CD14-positive monocyte (primary cell): ENCODE results near the gene SPSB4. TPM values are rescaled to one million over a fixed set of nuclear protein-coding genes. Genes with fewer than 3 reads are reported as not detected.
A peak's percentile ranks its signal among the peaks of the same experiment; 100 is the strongest.

ENCODE experiments used
- DNase-seq, 3 donors: peaks; one replicate each; pipeline ENCODE4 v3.0.0-alpha.2; 2011 to 2022
- H2AFZ ChIP-seq: 2 replicates; pipeline ENCODE4 v1.6.0; 2012; ENCODE audit warnings: mild to moderate bottlenecking, low read depth, low read length, inconsistent platforms; ENCODE audit not compliant: insufficient read depth, poor library complexity, severe bottlenecking
- H3K27ac ChIP-seq, 2 donors: 1 replicate in 1 of 2; 2 replicates in 1 of 2; pipeline ENCODE4 v1.5.1; 2012 to 2013; ENCODE audit warnings: low read length in 2 of 2, control low read depth in 1 of 2, inconsistent platforms in 1 of 2, low read depth in 1 of 2, mild to moderate bottlenecking in 1 of 2
- H3K27me3 ChIP-seq, 2 donors: one replicate each; pipeline versions ENCODE4 v1.6.0 to v1.6.1; 2011 to 2013; ENCODE audit warnings: low read length in 2 of 2; ENCODE audit not compliant: control insufficient read depth in 2 of 2, insufficient read depth in 2 of 2
- H3K36me3 ChIP-seq, 2 donors: replicated peaks in 1 of 2; 1 replicate in 1 of 2; 2 replicates in 1 of 2; pipeline versions ENCODE4 v1.5.1 to v1.6.1; 2012 to 2013; ENCODE audit warnings: low read length in 2 of 2, control low read depth in 1 of 2, inconsistent platforms in 1 of 2, mild to moderate bottlenecking in 1 of 2; ENCODE audit not compliant: insufficient read depth in 2 of 2, control insufficient read depth in 1 of 2
- H3K4me1 ChIP-seq, 2 donors: 1 replicate in 1 of 2; 2 replicates in 1 of 2; pipeline versions ENCODE4 v1.5.1 to v1.6.1; 2012 to 2013; ENCODE audit warnings: low read length in 2 of 2, control low read depth in 1 of 2, inconsistent platforms in 1 of 2, mild to moderate bottlenecking in 1 of 2, moderate library complexity in 1 of 2; ENCODE audit not compliant: insufficient read depth in 2 of 2, control insufficient read depth in 1 of 2
- H3K4me2 ChIP-seq: replicated peaks from 2 replicates; pipeline ENCODE3; 2012; ENCODE audit warnings: low read length, moderate library complexity, mild to moderate bottlenecking; ENCODE audit not compliant: poor library complexity, severe bottlenecking; ENCODE audit errors: extremely low read depth
- H3K4me3 ChIP-seq, 3 experiments: fragments of 200-600 bp in 1 of 3; sonication (generic) in 1 of 3; replicated peaks in 1 of 3; 1 replicate in 2 of 3; 2 replicates in 1 of 3; pipeline ENCODE4 v1.5.1; 2011 to 2013; ENCODE audit warnings: low read length in 3 of 3, mild to moderate bottlenecking in 3 of 3, control low read depth in 2 of 3, low read depth in 2 of 3, inconsistent platforms in 1 of 3, moderate library complexity in 1 of 3
- H3K79me2 ChIP-seq: 2 replicates; pipeline ENCODE4 v1.6.0; 2012; ENCODE audit warnings: mild to moderate bottlenecking, control low read depth, inconsistent platforms, low read length, moderate library complexity; ENCODE audit not compliant: insufficient read depth
- H3K9ac ChIP-seq: 2 replicates; pipeline ENCODE4 v1.6.0; 2017; ENCODE audit warnings: low read length, mild to moderate bottlenecking; ENCODE audit not compliant: insufficient read depth, poor library complexity, severe bottlenecking
- H3K9me3 ChIP-seq, 2 donors: replicated peaks in 1 of 2; 1 replicate in 1 of 2; 2 replicates in 1 of 2; pipeline versions ENCODE4 v1.5.1 to v1.6.1; 2012 to 2013; ENCODE audit warnings: low read length in 2 of 2, control low read depth in 1 of 2; ENCODE audit not compliant: control insufficient read depth in 1 of 2, insufficient read depth in 1 of 2
- H4K20me1 ChIP-seq: 2 replicates; pipeline ENCODE4 v1.6.0; 2012; ENCODE audit warnings: mild to moderate bottlenecking, low read length, control low read depth, moderate library complexity; ENCODE audit not compliant: insufficient read depth
- H3K27ac Mint-ChIP-seq, 7 donors: one replicate each; pipeline ENCODE4 v1.8.0; 2020; ENCODE audit warnings: mild to moderate bottlenecking in 7 of 7, mixed read lengths in 7 of 7, moderate library complexity in 6 of 7, inconsistent platforms in 2 of 7
- H3K27me3 Mint-ChIP-seq, 3 donors: one replicate each; pipeline ENCODE4 v1.8.0; 2021 to 2022; ENCODE audit warnings: low read depth in 3 of 3, mild to moderate bottlenecking in 3 of 3, mixed read lengths in 3 of 3, moderate library complexity in 3 of 3, inconsistent platforms in 1 of 3
- H3K36me3 Mint-ChIP-seq, 2 donors: one replicate each; pipeline ENCODE4 v1.8.0; 2020; ENCODE audit warnings: mixed read lengths in 2 of 2, inconsistent platforms in 1 of 2, mild to moderate bottlenecking in 1 of 2
- H3K4me1 Mint-ChIP-seq: one replicate; pipeline ENCODE4 v1.8.0; 2020; ENCODE audit warnings: mild to moderate bottlenecking, mixed read lengths
- H3K4me3 Mint-ChIP-seq, 2 donors: one replicate each; pipeline ENCODE4 v1.8.0; 2020; ENCODE audit warnings: mild to moderate bottlenecking in 2 of 2, mixed read lengths in 2 of 2, moderate library complexity in 1 of 2
- H3K9me3 Mint-ChIP-seq, 7 donors: one replicate each; pipeline ENCODE4 v1.8.0; 2020 to 2022; ENCODE audit warnings: mixed read lengths in 7 of 7, mild to moderate bottlenecking in 6 of 7, moderate library complexity in 6 of 7, inconsistent platforms in 2 of 7
- WGBS: methylation state at CpG from one replicate; pipeline ENCODE4 v1.1.5; 2013; ENCODE audit warnings: missing lambda C conversion rate; ENCODE audit not compliant: insufficient coverage; 5-methylcytosine and 5-hydroxymethylcytosine counted together
- intact Hi-C, 2 donors: fragments of 100-400 bp; cut with micrococcal nuclease; formaldehyde crosslinking; loops; one replicate each; pipeline versions ENCODE4 v1.15.0 to v1.15.1; 2023
- polyA plus RNA-seq, 3 donors: library from polyadenylated mRNA; depleted of rRNA in 1 of 3; unstranded in 2 of 3; stranded (reverse) in 1 of 3; fragments of 300-500 nt in 2 of 3; fragments of >200 nt in 1 of 3; fragmentation: Illumina TruSeq in 2 of 3; gene quantifications; 1 replicate in 2 of 3; 2 replicates in 1 of 3; pipeline ENCODE4 v1.2.3, GENCODE V29; 2012 to 2021
- TF ChIP-seq, protein P1 (sequence below): fragments of 200-600 bp; IDR thresholded peaks from one replicate; pipeline ENCODE4 v1.8.0; 2022; ENCODE audit warnings: antibody characterized with exemption, mild to moderate bottlenecking

SPSB4 gene
- polyA plus RNA-seq, 3 donors, result not detected

DNA sequence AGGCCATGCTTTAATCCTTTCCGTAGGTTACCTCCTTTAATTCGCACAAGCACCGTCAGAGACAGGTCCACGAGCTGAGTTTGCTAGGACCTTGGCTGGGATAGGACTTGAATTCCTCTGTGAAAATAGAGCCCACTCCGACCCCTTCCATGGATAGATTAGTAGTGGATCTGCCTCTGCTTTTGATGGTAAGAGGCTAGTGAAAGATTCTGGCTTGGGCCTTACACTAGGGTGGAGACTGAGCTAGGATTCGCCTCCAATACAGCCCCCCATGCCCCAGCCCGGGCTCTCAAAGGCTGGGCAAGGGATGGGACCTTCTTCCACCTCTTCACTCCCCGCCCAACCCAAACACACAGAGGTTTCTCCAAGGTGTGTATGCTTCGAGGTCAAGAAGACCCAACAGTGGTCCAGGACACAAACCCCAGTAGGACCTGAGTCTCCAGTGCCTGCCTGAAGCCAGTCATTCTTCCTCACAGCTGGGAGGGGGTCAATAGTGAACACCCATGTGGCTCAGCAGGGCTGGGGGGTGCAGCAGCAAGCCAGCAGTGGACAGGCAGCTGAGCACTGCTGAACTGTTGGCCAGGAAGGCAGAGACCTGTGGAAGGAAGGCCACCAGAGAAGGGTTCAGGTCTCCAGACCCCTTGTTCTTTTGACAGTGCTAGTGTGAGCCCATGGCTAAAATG is 75.7 kb downstream of the SPSB4 start:
- Histone ChIP-seq H3K4me1 (no peaks in the 10 kb centered on the region), H3K27me3 (no peaks in the 10 kb centered on the region), H3K79me2 (no peaks in the 10 kb centered on the region), H2AFZ (no peak overlapping the region), H3K4me2 (no peak overlapping the region), H3K9ac (no peak overlapping the region), H3K27ac (no peak overlapping the region), H3K36me3 (no peaks in the 10 kb centered on the region), H3K9me3 (no peaks in the 10 kb centered on the region), H4K20me1 (no peaks in the 10 kb centered on the region), H3K4me3 (no peak overlapping the region)
- Mint-ChIP-seq H3K4me3 (no peak overlapping the region), H3K36me3 (no peaks in the 10 kb centered on the region), H3K27me3 (peaks cover 1 to 7% (median 5%) of the 10 kb centered on the region in 3 donors), H3K27ac (peak overlapping the region in 1 of 7 donors; percentile 1), H3K4me1 (no peaks in the 10 kb centered on the region), H3K9me3 (peaks cover 0 to 2% (median under 1%) of the 10 kb centered on the region in 7 donors)
- WGBS, result 95% methylated on average over 6 of the region's 9 CpGs
- intact Hi-C loops, result no loop called here
- TF ChIP-seq, protein P1, sequence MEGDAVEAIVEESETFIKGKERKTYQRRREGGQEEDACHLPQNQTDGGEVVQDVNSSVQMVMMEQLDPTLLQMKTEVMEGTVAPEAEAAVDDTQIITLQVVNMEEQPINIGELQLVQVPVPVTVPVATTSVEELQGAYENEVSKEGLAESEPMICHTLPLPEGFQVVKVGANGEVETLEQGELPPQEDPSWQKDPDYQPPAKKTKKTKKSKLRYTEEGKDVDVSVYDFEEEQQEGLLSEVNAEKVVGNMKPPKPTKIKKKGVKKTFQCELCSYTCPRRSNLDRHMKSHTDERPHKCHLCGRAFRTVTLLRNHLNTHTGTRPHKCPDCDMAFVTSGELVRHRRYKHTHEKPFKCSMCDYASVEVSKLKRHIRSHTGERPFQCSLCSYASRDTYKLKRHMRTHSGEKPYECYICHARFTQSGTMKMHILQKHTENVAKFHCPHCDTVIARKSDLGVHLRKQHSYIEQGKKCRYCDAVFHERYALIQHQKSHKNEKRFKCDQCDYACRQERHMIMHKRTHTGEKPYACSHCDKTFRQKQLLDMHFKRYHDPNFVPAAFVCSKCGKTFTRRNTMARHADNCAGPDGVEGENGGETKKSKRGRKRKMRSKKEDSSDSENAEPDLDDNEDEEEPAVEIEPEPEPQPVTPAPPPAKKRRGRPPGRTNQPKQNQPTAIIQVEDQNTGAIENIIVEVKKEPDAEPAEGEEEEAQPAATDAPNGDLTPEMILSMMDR, result no peak
- no peak for DNase-seq

DNA sequence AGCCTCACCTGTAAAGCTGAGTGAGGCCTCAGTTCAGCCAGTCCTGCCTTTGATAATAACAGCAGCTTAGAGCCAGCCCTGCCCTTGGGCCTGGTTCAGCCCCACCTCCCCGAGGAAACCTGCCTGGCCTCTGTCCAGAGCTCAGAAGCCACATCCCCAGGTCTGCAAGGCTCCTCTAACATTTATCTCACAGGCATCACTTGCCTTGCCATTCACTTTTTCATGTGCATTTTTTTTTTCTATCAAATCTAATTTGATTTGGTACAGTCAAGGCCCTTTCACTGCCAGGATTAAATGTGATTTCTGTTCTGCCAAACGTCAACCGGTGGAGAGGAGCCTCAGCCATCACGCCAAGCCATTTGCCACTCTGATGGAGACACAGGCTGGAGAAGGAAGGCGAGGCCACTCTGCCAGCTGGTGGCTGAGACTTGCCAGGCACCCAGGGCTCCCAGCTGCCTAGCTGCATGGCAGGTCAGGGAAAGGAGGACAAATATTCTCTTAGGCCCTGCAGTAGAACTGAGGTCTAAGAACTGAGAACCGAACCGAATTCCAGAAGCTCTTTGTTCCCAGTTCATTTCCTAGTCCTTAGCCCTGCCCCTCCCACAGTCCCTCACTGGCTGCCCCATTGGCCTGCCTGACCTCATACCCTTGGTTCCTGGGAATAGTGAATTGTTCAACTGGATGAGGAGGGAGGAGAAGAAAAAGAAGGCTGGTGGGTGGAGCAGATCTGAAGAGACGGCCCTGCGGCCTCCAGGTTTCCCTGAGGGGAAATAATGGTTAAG is 76.4 kb downstream of the SPSB4 start:
- Histone ChIP-seq H4K20me1 (no peaks in the 10 kb centered on the region), H3K4me1 (no peaks in the 10 kb centered on the region), H3K27ac (no peak overlapping the region), H3K27me3 (no peaks in the 10 kb centered on the region), H2AFZ (no peak overlapping the region), H3K9ac (no peak overlapping the region), H3K36me3 (no peaks in the 10 kb centered on the region), H3K4me2 (no peak overlapping the region), H3K4me3 (no peak overlapping the region), H3K79me2 (no peaks in the 10 kb centered on the region), H3K9me3 (no peaks in the 10 kb centered on the region)
- DNase-seq, result no peak
- TF ChIP-seq, protein P1, result no peak
- H3K27me3 Mint-ChIP-seq, result peaks cover 1 to 7% (median 5%) of the 10 kb centered on the region in 3 donors
- no peaks in the 10 kb centered on the region for H3K36me3 Mint-ChIP-seq
- 90% methylated on average over 7 of the region's 9 CpGs for WGBS
- no peak overlapping the region for H3K27ac Mint-ChIP-seq
- no peak overlapping the region for H3K4me3 Mint-ChIP-seq
- intact Hi-C loops, result no loop called here
- no peaks in the 10 kb centered on the region for H3K4me1 Mint-ChIP-seq
- H3K9me3 Mint-ChIP-seq, result peaks cover 0 to 6% (median 0%) of the 10 kb centered on the region in 7 donors
